Renal cortex interstitium (tissue), 15 donors: ENCODE measurements around the gene CATSPERE. TPM values are rescaled to one million over a fixed set of nuclear protein-coding genes. Genes with fewer than 3 reads are reported as not detected.

ENCODE experiments used
- DNase-seq, 11 donors: peaks; one replicate each; pipeline ENCODE4 v3.0.0-alpha.2; 2013; ENCODE audit warnings: low read depth in 9 of 11, low spot score in 4 of 11; ENCODE audit errors: extremely low read depth in 1 of 11
- long read RNA-seq, 16 experiments: transcript quantifications; one replicate each; lab custom pipeline, GENCODE V29; 2026
- polyA plus RNA-seq, 3 donors: library from polyadenylated mRNA; unstranded; fragments of 120-200 nt; gene quantifications; one replicate each; pipeline ENCODE4 v1.2.1, GENCODE V29; 2013; ENCODE audit not compliant: insufficient read length in 3 of 3

Gene CATSPERE
- 1 to 10 TPM; 1.5 to 2.4 (median 1.9) TPM for polyA plus RNA-seq
- long read RNA-seq, donor 1: 0 reads
- long read RNA-seq, donor 2: 0 reads
- long read RNA-seq, donor 3: 0 reads
- long read RNA-seq, donor 4: 0 reads
- long read RNA-seq, donor 5: 0 reads
- long read RNA-seq, donor 6: 0 reads
- long read RNA-seq, donor 7: 0 reads
- long read RNA-seq, donor 8: 0 reads
- long read RNA-seq, donor 9: 0 reads
- long read RNA-seq, donor 10: 0 reads
- long read RNA-seq, donor 11: 0 reads
- long read RNA-seq, donor 12: 0 reads
- long read RNA-seq, donor 13: 0 reads
- long read RNA-seq, donor 14: 0 reads
- long read RNA-seq, donor 15: 0 reads
- long read RNA-seq, donor 16: 0 reads

GRCh38 chr1:244461245-244462071 lies at the start of gene CATSPERE:
Gene CATSPERE (plus strand): TSS chr1:244461273. CDS start chr1:244461430, 157 bp downstream.
- peak; percentile 61 to 82 (median 77) for DNase-seq

GRCh38 chr1:244412176-244412575 lies 48.9 kb upstream of the CATSPERE start:
- no peak for DNase-seq

- no peak for DNase-seq
Observed at GRCh38 chr1:244413736-244414135, 47.3 kb upstream of the CATSPERE start.

GRCh38 chr1:244414543-244414942 lies 46.5 kb upstream of the CATSPERE start:
- DNase-seq: no peak

GRCh38 chr1:244419024-244419423 lies 42.0 kb upstream of the CATSPERE start:
- DNase-seq: no peak

GRCh38 chr1:244422174-244422573 lies 38.9 kb upstream of the CATSPERE start:
- no peak for DNase-seq

GRCh38 chr1:244424649-244425334 lies 36.3 kb upstream of the CATSPERE start:
- peak in 1 of 11 donors; percentile 3 for DNase-seq

GRCh38 chr1:244427647-244428046 lies 33.4 kb upstream of the CATSPERE start:
- no peak for DNase-seq

GRCh38 chr1:244429818-244430217 lies 31.3 kb upstream of the CATSPERE start:
- DNase-seq: no peak

GRCh38 chr1:244431166-244431565 lies 29.9 kb upstream of the CATSPERE start:
- no peak for DNase-seq

- no peak for DNase-seq
Observed at GRCh38 chr1:244435562-244436205, 25.4 kb upstream of the CATSPERE start.

- DNase-seq: no peak
Observed at GRCh38 chr1:244436336-244437085, 24.6 kb upstream of the CATSPERE start.

GRCh38 chr1:244437086-244437468 lies 24.0 kb upstream of the CATSPERE start:
- DNase-seq: no peak

- DNase-seq: no peak
Observed at GRCh38 chr1:244439391-244440032, 21.6 kb upstream of the CATSPERE start.

- DNase-seq: no peak
Observed at GRCh38 chr1:244442850-244443249, 18.2 kb upstream of the CATSPERE start.

- no peak for DNase-seq
Observed at GRCh38 chr1:244444854-244445253, 16.2 kb upstream of the CATSPERE start.

- DNase-seq: no peak
Observed at GRCh38 chr1:244445320-244446181, 15.5 kb upstream of the CATSPERE start.
